IPS DF 4.7 (cell line): ENCODE results near the gene NUP210.
"Not testable (repeated sequence)": the region's sequence is repeated elsewhere in the genome, so short reads cannot be mapped to it uniquely, and the experiment has no call there.

Experiments used
- DNase-seq: peaks from one replicate; pipeline ENCODE4 v3.0.0-alpha.2; 2013; ENCODE audit warnings: low spot score; ENCODE audit errors: extremely low read depth

The NUP210 gene

GRCh38 chr3:13406190-13406589, 13.9 kb downstream of the NUP210 start:
- DNase-seq, result no peak

DNA sequence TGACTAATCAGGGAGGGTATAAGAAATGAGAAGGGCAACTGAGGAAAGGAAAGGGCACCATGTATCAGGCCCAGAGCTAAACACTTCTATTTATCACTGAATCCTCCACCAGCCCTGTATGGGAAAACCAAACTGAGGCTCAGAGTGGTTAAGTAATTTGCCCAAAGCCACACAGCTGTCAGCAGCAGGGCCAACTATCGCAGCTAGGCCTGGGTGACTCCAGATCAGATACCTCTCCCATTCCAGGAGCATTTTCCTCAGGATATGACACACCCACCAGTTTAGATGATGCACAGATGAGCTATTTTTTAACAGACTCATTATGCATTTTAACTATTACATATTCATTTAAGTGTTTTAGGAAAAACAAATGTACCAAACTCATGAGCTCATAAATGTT, 14.5 kb downstream of the NUP210 start:
- DNase-seq, result no peak

DNA sequence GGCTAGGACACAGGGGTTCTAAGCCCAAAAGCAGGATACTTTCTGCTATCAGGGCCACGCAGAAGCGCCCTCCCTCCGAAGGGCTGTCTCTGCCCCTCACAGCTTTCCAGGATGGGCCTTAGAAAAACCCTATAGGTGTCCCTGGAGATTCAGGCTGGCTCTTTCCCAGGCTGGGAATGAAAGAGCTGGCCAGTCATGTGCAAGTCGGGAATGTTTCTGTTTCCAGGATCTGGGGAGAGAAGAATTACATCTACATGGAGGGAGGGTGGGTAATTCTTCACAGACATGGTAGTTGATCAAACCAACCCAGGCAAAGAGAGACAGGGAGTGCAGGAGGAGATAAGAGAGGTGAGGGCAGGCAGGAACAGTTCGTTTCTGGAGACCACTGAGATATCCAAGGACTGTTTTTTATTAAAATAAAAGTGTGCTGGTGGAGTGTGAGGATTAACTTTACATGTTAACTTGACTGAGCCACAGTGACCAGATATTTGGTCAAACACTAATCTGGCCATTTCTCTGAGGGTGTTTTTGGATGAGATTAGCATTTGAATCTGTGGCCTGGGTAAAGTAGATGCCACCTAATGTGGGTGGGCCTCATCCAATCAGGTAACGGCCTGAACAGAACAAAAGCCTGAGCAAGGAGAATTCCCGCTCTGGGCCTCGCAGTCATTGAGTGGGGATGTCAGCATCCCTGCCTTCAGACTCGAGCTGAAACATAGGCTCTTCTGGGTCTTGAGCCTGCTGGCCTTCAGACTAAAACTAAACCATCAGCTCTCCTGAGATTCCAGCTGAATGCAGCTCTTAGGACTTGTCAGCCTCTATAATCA, 15.3 kb downstream of the NUP210 start:
- no peak for DNase-seq

DNA sequence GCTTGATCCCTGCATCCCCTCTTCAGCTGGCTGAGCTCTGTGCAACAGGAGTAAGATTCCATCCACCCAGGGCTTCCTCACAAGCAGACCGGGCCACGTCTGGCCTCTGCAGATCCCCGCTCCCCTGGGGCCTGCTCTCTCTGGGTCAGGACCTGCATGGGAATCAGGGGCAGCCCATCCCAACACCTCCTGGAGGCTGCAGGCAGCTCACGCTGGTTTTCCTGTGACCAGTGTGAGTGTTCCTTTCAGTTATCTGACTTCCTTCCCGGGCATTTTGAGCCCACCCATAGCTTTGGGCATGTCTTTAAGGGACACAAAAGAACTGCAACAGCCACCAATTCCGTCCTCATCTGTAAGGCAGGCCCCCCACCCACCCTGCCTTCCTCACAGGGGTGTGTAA, 16.3 kb downstream of the NUP210 start:
- DNase-seq, result no peak

DNA sequence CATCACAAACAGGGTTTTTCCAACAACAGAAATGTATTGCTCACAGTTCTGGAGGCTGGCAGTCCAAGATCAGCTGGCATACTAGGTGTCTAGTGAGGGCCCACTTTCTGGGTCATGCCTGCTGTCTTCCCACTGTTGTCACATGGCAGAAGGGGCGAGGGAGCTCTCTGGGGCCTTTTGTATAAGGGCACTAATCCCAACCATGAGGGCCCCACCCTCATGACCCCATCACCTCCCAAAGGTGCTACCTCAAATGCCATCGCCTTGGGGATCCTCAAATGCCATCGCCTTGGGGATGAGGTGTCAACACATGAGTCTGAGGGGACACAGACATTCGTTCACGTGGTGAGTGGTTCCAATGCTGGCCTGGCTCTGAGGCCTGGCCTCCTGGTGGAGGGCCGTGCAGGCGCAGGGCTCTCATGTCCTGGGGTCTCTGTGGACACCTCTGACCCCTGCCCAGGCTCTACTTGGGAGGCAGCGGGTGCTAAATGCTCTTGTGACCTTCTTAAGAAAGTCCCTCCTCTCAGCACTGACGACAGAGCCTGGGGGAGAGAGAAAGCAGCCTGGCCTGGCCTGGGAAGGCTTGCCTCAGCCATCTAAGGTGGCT, 16.8 kb downstream of the NUP210 start:
- no peak for DNase-seq

DNA sequence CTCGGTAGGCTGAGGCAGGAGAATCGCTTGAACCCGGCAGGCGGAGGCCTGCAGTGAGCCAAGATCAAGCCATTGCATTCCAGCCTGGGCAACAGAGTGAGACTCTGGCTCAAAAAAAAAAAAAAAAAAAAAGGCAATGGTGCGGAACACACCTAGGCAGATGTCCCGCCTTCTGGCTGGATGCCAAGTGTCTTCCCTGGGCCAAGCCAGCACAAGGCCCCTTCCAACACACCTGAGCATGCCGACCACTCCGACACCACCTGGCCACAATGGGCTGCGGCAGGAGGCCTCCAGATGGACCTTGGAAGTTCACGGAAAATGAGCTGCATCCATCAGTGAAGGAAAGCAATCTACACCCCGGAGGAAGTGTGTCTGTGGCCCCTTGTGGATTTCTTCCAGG, 19.0 kb downstream of the NUP210 start:
- DNase-seq, result no peak

DNA sequence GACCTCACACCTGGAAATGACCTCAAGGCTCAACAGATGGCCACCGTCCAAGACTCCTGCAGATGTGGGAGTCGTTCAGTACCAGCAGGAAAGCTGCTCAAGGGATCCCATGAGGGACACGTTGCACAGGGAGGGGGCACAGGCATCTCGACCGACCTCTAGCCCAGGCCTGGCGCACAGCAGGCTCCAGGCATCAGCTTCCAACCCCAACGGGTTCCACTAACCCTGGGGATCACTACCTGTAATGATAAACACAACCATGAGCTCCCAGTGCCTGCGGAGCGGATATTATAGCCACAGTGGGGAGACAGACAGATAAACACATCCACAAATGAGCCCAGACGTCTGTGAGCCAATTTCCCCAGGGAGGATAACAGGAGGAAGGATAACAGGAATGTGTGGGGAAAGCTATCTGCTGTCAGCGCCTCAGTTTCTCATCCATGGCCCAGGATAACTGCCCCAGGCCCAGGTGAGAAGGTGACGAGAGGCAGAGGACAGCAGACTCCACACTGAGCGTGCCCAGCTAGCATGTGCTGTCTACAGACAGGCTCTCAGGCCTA, 19.9 kb downstream of the NUP210 start:
- no peak for DNase-seq

DNA sequence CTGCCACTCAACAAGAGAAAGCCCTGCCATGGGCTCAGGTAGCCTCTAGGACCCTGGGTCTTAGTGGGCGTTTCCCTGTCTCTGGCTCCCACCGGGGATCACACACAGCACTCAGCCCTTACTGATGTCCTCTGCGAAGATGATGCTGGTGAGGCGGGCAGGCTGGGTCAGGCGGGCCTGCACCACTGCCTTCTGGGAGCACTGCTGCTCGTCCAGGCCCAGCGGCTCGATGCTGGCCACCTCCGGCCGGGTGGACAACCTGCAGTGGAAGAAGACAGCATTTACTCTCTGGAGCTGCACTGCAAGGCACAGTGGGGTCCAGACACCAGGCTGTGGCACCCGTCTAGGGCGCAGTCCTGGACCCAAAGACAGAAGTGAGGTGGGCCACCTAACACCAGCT, 20.5 kb downstream of the NUP210 start:
- no peak for DNase-seq

DNA sequence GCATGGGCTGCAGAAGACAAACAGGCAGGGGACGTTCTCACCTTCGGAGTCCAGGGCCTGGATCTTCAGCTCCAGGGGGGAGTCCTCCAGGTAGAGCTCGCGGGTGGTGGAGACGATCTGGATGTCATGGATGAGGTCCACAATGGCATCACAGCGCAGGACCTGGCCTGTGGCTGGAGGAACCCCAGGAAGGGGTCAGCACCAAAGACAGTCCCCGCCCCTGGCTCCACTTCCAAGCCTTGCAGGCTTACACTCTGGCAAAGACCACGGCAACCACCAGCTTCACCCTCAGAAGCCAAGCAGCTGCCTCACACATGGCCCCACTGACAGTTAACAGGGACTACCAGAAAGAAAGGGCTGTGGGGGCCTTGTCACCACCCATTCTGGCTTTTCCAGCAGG, 22.8 kb downstream of the NUP210 start:
- no peak for DNase-seq

DNA sequence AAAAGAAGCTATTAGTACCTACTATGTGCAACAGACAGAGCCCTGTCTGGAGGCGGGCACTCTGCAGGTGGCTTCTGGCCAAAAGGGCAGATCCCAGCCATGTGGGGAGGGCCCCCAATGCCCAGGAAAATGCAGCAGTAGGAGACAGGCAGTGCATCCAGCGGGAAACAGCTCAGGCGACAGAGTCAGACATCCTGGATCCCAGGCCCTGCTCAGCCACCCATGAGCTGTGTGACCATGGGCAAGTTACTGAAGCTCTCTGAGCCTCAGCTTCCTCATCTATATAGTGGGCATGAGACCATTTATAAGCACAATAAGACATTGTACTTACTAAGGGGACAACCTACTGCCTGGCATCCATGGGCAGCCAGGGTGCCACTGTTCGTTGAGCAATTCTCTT, 25.8 kb downstream of the NUP210 start:
- no peak for DNase-seq

DNA sequence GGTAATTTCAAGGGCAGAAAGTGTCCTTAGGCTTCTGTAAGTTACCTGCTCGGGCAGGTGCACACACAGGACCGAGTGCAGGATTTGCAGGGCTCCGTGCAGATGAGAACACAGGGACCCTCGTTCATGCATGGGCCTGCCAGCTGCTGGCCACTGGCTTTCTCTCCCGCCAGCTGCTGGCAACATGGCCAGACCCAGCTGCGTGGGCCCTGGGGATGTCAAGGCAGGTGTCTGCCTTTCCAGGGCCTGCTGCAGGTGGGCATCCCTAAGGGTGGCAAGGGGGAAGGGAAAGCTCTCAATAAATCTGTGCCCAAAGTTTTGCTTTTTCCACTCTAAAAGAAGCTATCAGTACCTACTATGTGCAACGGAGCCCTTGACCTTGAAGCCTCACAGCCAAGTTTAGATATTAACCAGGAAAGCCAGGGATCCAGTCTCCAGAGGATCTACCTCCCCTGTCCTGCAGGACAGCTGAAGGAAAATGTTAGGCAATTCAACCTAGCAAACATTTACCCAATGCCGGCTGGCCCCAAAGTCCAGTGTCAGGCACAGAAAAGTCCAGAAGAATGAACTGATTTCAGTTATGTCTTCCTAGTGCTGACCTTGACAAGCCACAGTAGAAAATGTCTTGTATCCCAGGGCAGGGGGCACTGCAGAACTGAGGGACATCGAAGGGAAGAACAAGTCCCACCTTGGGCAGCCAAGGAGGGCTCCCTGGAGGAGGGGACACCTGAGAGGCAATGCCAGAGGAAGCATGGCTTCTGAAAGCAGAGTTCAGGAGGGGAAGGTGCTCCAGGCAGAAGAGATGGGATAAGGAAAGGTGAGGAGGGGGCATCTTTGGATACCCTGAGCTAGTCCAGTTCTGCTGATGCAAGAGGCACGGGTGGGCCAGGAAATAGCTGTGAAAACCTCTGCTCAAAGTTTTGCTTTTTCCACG, 26.4 kb downstream of the NUP210 start:
- no peak for DNase-seq

DNA sequence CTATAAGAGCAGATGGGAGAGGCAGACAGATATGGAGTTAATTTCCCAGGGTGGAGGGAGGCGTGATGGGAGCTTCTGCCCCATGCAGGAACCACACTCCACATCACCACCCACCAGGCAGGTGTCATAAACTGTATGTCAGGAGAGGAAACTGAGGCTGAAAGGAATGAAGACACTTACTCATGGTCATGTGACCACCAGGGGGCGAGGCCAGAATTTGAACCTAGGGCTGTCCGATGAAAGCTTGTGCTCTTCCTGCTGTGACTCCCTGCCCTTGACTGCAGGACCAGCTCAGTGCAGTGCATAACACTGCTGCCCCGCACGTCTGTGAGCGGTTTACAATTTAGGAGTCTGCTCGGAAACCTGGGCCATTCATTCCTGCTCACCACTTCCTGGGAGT, 28.8 kb downstream of the NUP210 start:
- no peak for DNase-seq

- no peak for DNase-seq
Measured at GRCh38 chr3:13389378-13389777, 30.7 kb downstream of the NUP210 start.

DNA sequence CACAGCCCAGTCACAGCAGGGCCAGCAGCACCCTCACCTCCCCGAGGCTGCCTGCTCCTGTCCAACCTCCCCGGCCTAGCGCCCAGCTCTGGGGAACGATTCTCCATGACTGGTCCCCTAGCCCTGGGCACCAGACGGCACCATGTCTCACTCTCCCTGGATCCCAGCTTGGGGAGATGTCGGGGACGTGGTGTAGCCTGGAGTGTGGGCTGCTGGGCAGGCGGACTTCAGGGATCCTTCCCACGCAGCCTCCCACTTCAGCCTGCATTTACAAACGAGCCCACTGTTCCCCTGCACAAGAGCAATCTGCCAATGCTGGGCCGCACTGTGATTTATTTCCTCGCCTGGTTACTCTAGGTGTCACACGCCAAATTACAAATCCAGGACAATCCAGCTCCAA, 31.3 kb downstream of the NUP210 start:
- no peak for DNase-seq

GRCh38 chr3:13385373-13385965, 34.7 kb downstream of the NUP210 start:
- no peak for DNase-seq

DNA sequence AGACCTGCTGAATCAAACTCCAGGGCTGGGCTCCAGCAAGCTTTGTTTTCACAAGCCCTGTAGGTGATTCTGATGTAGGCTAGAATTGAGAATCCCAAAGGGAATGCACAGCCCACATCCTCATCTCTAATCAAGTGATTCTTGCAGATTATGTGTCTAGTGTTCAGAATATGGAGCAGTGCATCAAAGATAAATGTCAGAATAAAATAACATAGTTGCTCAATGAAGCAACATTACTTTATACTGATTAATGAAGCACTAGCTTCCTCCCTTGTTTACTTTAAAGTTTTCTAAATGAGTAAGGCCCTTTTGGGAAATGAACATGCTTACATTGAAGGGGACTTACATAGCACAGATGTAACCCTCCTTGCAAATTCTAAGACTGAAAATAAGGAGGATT, 39.2 kb downstream of the NUP210 start:
- no peak for DNase-seq

GRCh38 chr3:13379201-13379830, 40.8 kb downstream of the NUP210 start:
- DNase-seq, result no peak

GRCh38 chr3:13378155-13378554, 42.0 kb downstream of the NUP210 start:
- no peak for DNase-seq

GRCh38 chr3:13377741-13378140, 42.4 kb downstream of the NUP210 start:
- not testable (repeated sequence) for DNase-seq

GRCh38 chr3:13377021-13377420, 43.1 kb downstream of the NUP210 start:
- no peak for DNase-seq

- DNase-seq, result no peak
Measured at GRCh38 chr3:13376091-13376490, 44.0 kb downstream of the NUP210 start.
